Erythroblast (primary cell): ENCODE results near the gene RNF213.

Experiments
- GATA1 ChIP-seq: IDR thresholded peaks from 2 replicates; pipeline ENCODE4 v1.6.1; 2011; ENCODE audit warnings: low read depth, mild to moderate bottlenecking, control low read depth, low read length, moderate library complexity
- POLR2A ChIP-seq: IDR thresholded peaks from 2 replicates; pipeline ENCODE4 v1.6.1; 2011; ENCODE audit warnings: mild to moderate bottlenecking, low read length

DNA sequence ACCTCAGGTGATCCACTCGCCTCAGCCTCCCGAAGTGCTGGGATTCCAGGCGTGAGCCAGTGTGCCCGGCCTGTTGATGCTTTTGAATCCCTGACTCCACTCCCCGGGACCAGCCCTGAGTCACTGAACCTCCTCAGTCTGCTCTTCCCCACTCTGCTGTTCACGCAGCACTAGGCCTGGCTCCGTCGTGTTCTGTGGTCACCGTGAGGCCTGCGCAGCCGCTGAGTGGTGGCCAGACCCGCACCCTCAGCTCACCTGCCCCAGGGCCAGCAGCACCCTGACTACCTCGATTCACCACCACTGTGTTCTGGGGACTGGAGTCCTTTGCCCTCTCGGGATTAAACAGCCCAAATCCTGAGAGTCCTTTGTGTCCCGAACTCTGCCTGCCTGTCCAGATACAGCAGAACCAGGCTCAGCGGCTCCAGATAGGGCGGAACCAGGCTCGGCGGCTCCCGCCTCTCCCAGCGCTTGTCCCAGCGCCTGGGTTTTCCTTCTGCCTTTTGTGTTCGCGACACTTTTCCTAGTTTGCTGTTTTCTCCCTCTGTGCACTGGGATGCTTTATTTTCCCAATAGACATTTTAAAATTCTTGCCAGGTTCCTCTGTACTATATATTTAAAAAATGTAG, 95.7 kb downstream of the RNF213 start:
- TF ChIP-seq POLR2A = no peak
- TF ChIP-seq GATA1 = no peak
